DND-41 (cell line): ENCODE measurements around the gene COL4A2.

Experiments used
- ATAC-seq: fragments of 200-7000 bp; cut with Tn5 transposase; 3 replicates; pipeline ENCODE4 v1.9.1; 2021; ENCODE audit warnings: low read depth; ENCODE audit not compliant: insufficient read depth
- DNase-seq: peaks from one replicate; pipeline ENCODE4 v3.0.0-alpha.2; 2020
- H2AFZ ChIP-seq: 2 replicates; pipeline ENCODE4 v1.6.0; 2012; ENCODE audit warnings: low read depth, low read length
- H3K27ac ChIP-seq: 2 replicates; pipeline ENCODE4 v1.5.1; 2012; ENCODE audit warnings: low read length, inconsistent platforms
- H3K27me3 ChIP-seq: fragments of 200-600 bp; sonication (generic); 2 replicates; pipeline ENCODE4 v1.6.0; 2012; ENCODE audit warnings: low read length, mild to moderate bottlenecking, inconsistent platforms; ENCODE audit not compliant: insufficient read depth, poor library complexity
- H3K36me3 ChIP-seq: 2 replicates; pipeline ENCODE4 v1.5.1; 2012; ENCODE audit warnings: low read length, inconsistent platforms; ENCODE audit not compliant: insufficient read depth
- H3K4me1 ChIP-seq: 2 replicates; pipeline ENCODE4 v1.5.1; 2012; ENCODE audit warnings: mild to moderate bottlenecking, low read length; ENCODE audit not compliant: insufficient read depth
- H3K4me2 ChIP-seq: 2 replicates; pipeline ENCODE4 v1.6.0; 2012; ENCODE audit warnings: mild to moderate bottlenecking, moderate library complexity, low read length, inconsistent platforms; ENCODE audit not compliant: insufficient read depth
- H3K4me3 ChIP-seq, 2 experiments: fragments of 200-600 bp in 1 of 2; shearing (Covaris generic) in 1 of 2; 2 replicates each; pipeline ENCODE4 v1.5.1; 2012 to 2016; ENCODE audit warnings: inconsistent platforms in 2 of 2, low read length in 2 of 2, mild to moderate bottlenecking in 2 of 2, low read depth in 1 of 2, moderate library complexity in 1 of 2
- H3K79me2 ChIP-seq: 2 replicates; pipeline ENCODE4 v1.6.0; 2012; ENCODE audit warnings: low read length, inconsistent platforms; ENCODE audit not compliant: insufficient read depth
- H3K9ac ChIP-seq: 2 replicates; pipeline ENCODE4 v1.6.0; 2012; ENCODE audit warnings: low read depth, mild to moderate bottlenecking, inconsistent platforms, low read length, moderate library complexity
- H3K9me3 ChIP-seq: 2 replicates; pipeline ENCODE4 v1.5.1; 2012; ENCODE audit warnings: low read length, moderate library complexity, mild to moderate bottlenecking, inconsistent platforms; ENCODE audit not compliant: insufficient read depth, severe bottlenecking
- H4K20me1 ChIP-seq: 2 replicates; pipeline ENCODE4 v1.6.0; 2012; ENCODE audit warnings: low read length; ENCODE audit not compliant: insufficient read depth
- EZH2 ChIP-seq: IDR thresholded peaks from 3 replicates; pipeline ENCODE4 v1.6.1; 2012; ENCODE audit warnings: borderline replicate concordance, low read depth, mild to moderate bottlenecking, moderate library complexity, low read length, inconsistent platforms; ENCODE audit not compliant: severe bottlenecking
- TF ChIP-seq, protein P1 (sequence below): IDR thresholded peaks from 2 replicates; pipeline ENCODE4 v1.5.1; 2012; ENCODE audit warnings: borderline replicate concordance, low read length, moderate library complexity, mild to moderate bottlenecking; ENCODE audit not compliant: poor library complexity, severe bottlenecking; ENCODE audit errors: extremely low read depth

COL4A2 gene

DNA sequence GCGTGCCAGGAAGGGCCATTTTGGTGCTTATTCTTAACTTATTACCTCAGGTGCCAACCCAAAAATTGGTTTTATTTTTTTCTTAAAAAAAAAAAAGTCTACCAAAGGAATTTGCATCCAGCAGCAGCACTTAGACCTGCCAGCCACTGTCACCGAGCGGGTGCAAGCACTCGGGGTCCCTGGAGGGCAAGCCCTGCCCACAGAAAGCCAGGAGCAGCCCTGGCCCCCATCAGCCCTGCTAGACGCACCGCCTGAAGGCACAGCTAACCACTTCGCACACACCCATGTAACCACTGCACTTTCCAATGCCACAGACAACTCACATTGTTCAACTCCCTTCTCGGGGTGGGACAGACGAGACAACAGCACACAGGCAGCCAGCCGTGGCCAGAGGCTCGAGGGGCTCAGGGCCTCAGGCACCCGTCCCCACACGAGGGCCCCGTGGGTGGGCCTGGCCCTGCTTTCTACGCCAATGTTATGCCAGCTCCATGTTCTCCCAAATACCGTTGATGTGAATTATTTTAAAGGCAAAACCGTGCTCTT lies 205.2 kb downstream of the COL4A2 start:
- H3K27ac ChIP-seq, result no peak overlapping the region
- H3K27me3 ChIP-seq, result no peaks in the 10 kb centered on the region
- H3K4me3 ChIP-seq, result no peak overlapping the region
- H3K36me3 ChIP-seq, result no peaks in the 10 kb centered on the region
- H3K9ac ChIP-seq, result no peak overlapping the region
- no peaks in the 10 kb centered on the region for H3K79me2 ChIP-seq
- no peaks in the 10 kb centered on the region for H3K4me1 ChIP-seq
- no peaks in the 10 kb centered on the region for H4K20me1 ChIP-seq
- no peaks in the 10 kb centered on the region for H3K9me3 ChIP-seq
- ATAC-seq (no peak), DNase-seq (no peak)
- H3K4me2 ChIP-seq, result no peak overlapping the region
- no peak overlapping the region for H2AFZ ChIP-seq
- TF ChIP-seq, protein P1, sequence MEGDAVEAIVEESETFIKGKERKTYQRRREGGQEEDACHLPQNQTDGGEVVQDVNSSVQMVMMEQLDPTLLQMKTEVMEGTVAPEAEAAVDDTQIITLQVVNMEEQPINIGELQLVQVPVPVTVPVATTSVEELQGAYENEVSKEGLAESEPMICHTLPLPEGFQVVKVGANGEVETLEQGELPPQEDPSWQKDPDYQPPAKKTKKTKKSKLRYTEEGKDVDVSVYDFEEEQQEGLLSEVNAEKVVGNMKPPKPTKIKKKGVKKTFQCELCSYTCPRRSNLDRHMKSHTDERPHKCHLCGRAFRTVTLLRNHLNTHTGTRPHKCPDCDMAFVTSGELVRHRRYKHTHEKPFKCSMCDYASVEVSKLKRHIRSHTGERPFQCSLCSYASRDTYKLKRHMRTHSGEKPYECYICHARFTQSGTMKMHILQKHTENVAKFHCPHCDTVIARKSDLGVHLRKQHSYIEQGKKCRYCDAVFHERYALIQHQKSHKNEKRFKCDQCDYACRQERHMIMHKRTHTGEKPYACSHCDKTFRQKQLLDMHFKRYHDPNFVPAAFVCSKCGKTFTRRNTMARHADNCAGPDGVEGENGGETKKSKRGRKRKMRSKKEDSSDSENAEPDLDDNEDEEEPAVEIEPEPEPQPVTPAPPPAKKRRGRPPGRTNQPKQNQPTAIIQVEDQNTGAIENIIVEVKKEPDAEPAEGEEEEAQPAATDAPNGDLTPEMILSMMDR, result no peak
- TF ChIP-seq EZH2, result no peak

DNA sequence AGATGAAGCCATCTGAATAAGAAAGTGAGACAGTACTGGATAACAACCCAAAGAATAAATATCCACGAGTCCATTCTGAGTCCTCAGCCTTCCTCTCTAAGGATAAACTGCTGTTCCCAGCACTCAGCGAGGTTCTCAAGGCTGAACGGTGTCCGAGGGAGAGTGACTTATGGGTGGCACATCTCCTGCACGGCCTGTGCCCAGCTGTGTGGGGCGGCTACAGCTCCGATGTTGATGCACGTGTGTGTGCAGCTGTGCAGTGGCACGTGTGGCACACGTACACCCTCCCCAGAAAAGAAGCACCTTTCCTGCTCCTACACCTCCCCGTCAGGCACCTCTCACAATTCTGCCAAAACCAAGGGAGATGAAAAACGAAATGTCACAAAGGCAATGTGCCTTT lies 209.4 kb downstream of the COL4A2 start:
- ATAC-seq (no peak), DNase-seq (no peak)
- no peaks in the 10 kb centered on the region for H3K36me3 ChIP-seq
- no peak overlapping the region for H3K27ac ChIP-seq
- H3K4me2 ChIP-seq, result no peak overlapping the region
- no peak for TF ChIP-seq EZH2
- TF ChIP-seq, protein P1, result no peak
- H3K79me2 ChIP-seq, result no peaks in the 10 kb centered on the region
- H3K9ac ChIP-seq, result no peak overlapping the region
- H4K20me1 ChIP-seq, result peaks cover 9% of the 10 kb centered on the region; the same call in 1 of the 2 replicates
- H3K9me3 ChIP-seq, result no peaks in the 10 kb centered on the region
- no peak overlapping the region for H2AFZ ChIP-seq
- H3K27me3 ChIP-seq, result no peaks in the 10 kb centered on the region
- H3K4me1 ChIP-seq, result no peaks in the 10 kb centered on the region
- H3K4me3 ChIP-seq, result no peak overlapping the region

- ATAC-seq (no peak), DNase-seq (no peak)
- Histone ChIP-seq H3K27me3 (no peaks in the 10 kb centered on the region), H3K36me3 (no peaks in the 10 kb centered on the region), H2AFZ (no peak overlapping the region), H3K4me3 (no peak overlapping the region), H3K4me1 (no peaks in the 10 kb centered on the region), H3K79me2 (no peaks in the 10 kb centered on the region), H4K20me1 (peaks cover 9% of the 10 kb centered on the region; the same call in 1 of the 2 replicates), H3K9ac (no peak overlapping the region), H3K9me3 (no peaks in the 10 kb centered on the region), H3K4me2 (no peak overlapping the region), H3K27ac (no peak overlapping the region)
- TF ChIP-seq EZH2, result no peak
- TF ChIP-seq, protein P1, result no peak
Measured at GRCh38 chr13:110517505-110518225, 210.6 kb downstream of the COL4A2 start.

GRCh38 chr13:110518226-110518525 lies 211.1 kb downstream of the COL4A2 start:
- Histone ChIP-seq H3K4me2 (no peak overlapping the region), H3K4me1 (no peaks in the 10 kb centered on the region), H3K79me2 (no peaks in the 10 kb centered on the region), H2AFZ (no peak overlapping the region), H3K36me3 (no peaks in the 10 kb centered on the region), H3K27me3 (no peaks in the 10 kb centered on the region), H4K20me1 (peaks cover 9% of the 10 kb centered on the region; the same call in 1 of the 2 replicates), H3K9ac (no peak overlapping the region), H3K4me3 (no peak overlapping the region), H3K9me3 (no peaks in the 10 kb centered on the region), H3K27ac (no peak overlapping the region)
- ATAC-seq (no peak), DNase-seq (no peak)
- TF ChIP-seq, protein P1, result no peak
- no peak for TF ChIP-seq EZH2
